ENCODE measurements around the gene COL6A1. TPM values are rescaled to one million over a fixed set of nuclear protein-coding genes. Genes with fewer than 3 reads are reported as not detected.

The COL6A1 gene
- total RNA-seq, 4 donors from 2014 or later: 356 to 669 (median 427) TPM

DNA sequence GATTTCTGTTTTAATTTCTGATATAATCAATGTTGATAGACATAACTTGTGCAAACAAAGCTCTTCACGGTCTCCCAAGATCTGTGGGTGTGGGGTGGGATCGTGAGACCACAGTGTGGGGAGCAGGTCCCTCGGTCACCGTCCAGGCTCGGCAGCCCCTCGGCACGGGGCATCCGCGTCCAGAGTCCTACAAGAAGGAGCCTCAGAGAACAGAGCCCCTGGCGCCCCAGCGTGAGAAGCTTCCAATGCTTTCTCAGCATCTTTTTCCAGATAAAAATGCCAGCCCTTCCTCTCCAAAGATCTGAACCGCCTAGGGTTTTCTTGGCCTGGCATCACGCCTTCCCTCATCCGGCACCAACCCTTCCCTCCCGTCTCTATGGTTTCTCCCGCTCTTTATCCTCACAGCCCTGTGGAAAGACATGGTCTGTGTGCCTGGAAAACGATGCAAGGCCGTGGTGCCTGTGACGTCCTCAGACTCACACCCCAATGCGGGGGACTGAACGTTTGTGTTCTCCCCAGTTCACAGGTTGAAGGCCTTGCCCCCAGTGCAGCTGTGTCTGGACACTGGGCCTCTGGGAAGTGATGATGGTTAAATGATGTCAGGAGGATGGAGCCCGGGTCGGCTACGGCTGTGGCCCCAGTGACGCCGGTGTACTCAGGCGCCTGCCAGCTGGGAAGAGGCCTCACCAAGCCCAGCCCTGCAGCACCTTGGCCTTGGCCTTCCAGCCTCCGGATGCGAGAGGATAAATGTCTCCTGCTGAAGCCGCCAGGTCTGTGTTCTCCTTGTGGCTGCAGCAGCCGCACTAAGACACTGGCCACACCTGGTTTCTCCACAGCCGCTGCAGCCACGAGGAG lies 70.5 kb downstream of the COL6A1 start:
- H3K4me1 ChIP-seq: peaks cover 0 to 57% (median 28%) of the 10 kb centered on the region in 4 donors
- DNase-seq (ENCODE audit: low spot score in 2 of 2): no peak
- no peaks in the 10 kb centered on the region for H3K36me3 ChIP-seq
- 89 to 91% methylated on average over 28 to 33 of the region's 33 CpGs for WGBS, 2 donors
- H3K27me3 ChIP-seq: no peaks in the 10 kb centered on the region
- no peak for TF ChIP-seq POLR2A (IDR thresholded peaks at IDR 0.05)
- TF ChIP-seq, protein P1, sequence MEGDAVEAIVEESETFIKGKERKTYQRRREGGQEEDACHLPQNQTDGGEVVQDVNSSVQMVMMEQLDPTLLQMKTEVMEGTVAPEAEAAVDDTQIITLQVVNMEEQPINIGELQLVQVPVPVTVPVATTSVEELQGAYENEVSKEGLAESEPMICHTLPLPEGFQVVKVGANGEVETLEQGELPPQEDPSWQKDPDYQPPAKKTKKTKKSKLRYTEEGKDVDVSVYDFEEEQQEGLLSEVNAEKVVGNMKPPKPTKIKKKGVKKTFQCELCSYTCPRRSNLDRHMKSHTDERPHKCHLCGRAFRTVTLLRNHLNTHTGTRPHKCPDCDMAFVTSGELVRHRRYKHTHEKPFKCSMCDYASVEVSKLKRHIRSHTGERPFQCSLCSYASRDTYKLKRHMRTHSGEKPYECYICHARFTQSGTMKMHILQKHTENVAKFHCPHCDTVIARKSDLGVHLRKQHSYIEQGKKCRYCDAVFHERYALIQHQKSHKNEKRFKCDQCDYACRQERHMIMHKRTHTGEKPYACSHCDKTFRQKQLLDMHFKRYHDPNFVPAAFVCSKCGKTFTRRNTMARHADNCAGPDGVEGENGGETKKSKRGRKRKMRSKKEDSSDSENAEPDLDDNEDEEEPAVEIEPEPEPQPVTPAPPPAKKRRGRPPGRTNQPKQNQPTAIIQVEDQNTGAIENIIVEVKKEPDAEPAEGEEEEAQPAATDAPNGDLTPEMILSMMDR (IDR thresholded peaks at IDR 0.05): no peak
- TF ChIP-seq EP300 (IDR thresholded peaks at IDR 0.05): no peak
- peak overlapping the region in 1 of 4 donors; percentile 87 for H3K27ac ChIP-seq
- no peak overlapping the region for H3K4me3 ChIP-seq
- H3K9me3 ChIP-seq: no peaks in the 10 kb centered on the region

DNA sequence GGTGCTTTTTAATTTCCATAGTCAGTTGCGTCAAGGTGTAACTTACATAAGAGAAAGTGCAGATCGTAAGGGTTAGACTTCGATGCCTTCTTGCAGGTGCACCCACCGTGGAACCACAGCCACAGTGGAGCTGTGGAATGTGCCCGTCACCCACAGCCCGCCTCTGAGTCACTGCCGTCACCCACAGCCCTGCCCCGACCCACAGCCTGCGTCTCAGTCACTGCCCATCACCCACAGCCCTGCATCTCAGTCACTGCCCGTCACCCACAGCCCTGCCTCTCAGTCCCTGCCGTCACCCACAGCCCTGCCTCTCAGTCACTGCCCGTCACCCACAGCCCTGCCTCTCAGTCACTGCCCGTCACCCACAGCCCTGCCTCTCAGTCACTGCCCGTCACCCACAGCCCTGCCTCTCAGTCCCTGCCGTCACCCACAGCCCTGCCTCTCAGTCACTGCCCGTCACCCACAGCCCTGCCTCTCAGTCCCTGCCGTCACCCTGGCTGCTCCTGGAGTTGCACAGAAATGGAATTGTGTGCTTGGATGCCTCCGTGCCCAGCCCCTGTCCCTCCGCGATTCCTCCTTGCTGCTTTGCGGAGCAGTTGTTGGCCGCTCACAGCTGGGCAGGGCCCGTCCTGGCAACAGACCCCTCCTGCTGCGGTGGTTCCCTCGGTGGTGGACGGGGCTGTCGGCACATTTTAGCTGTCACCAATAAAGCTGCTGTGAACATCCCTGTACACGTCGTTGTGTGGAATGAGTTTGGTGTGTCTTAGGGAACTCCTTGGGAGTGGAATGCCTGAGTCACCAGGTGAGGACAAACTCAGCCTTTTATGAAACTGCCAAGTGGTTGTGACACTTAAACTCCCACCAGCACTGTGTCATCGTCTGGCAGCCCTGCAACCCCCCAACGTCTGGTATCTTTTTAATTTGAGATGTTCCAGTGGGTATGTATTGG lies 71.4 kb downstream of the COL6A1 start:
- Histone ChIP-seq H3K27me3 (no peaks in the 10 kb centered on the region), H3K36me3 (no peaks in the 10 kb centered on the region), H3K4me3 (no peak overlapping the region), H3K9me3 (no peaks in the 10 kb centered on the region), H3K27ac (peak overlapping the region in 2 of 4 donors; percentile 42 to 55), H3K4me1 (peaks cover 0 to 59% (median 29%) of the 10 kb centered on the region in 4 donors)
- DNase-seq (ENCODE audit: low spot score in 2 of 2): no peak
- TF ChIP-seq POLR2A (IDR thresholded peaks at IDR 0.05) (no peak), EP300 (IDR thresholded peaks at IDR 0.05) (no peak)
- TF ChIP-seq, protein P1 (IDR thresholded peaks at IDR 0.05): no peak
- 58 to 78% methylated on average over 31 of the region's 31 CpGs for WGBS, 2 donors

DNA sequence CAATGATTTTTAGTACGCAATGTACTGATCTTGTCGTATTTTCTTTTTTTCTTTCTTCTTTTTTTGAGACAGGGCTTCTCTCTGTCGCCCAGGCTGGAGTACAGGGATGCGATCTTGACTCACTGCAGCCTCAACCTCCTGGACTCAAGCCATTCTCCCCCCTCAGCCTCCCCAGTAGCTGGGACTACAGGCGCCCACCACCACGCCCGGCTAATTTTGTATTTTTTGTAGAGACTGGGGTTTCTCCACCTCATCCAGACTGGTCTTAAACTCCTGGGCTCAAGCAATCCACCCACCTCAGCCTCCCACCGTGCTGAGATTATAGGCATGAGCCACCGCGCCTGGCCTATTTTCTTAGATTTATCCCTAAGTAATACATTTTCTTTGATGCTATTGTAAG lies 72.5 kb downstream of the COL6A1 start:
- Histone ChIP-seq H3K4me3 (no peak overlapping the region), H3K36me3 (no peaks in the 10 kb centered on the region), H3K27ac (peak overlapping the region in 2 of 4 donors; percentile 89 to 94), H3K27me3 (no peaks in the 10 kb centered on the region), H3K9me3 (no peaks in the 10 kb centered on the region), H3K4me1 (peaks cover 0 to 55% (median 29%) of the 10 kb centered on the region in 4 donors)
- TF ChIP-seq EP300 (IDR thresholded peaks at IDR 0.05) (no peak), POLR2A (IDR thresholded peaks at IDR 0.05) (no peak)
- TF ChIP-seq, protein P1 (IDR thresholded peaks at IDR 0.05): no peak
- 72 to 73% methylated on average over 10 of the region's 10 CpGs for WGBS, 2 donors
- no peak for DNase-seq (ENCODE audit: low spot score in 2 of 2)

DNA sequence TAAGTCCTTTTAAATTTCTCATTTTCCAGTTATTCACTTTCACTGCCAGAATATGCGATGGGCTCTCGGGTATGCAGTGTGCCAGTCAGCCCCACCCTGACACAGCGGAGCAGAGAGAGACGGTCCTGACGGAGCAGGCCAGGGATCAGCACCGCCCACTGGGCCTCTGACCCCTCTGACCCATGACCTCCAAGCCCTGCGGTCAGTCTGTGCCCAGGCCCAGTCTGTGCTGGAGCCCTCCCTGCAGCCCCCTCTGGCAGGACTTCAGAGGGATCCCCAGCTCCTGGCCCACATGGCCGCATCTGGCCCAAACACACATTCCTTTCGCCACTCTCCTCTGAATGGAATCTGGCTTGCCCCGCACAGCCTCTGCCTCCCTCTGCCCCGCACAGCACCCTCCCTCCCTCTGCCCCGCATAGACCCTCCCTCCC lies 72.9 kb downstream of the COL6A1 start:
- Histone ChIP-seq H3K36me3 (no peaks in the 10 kb centered on the region), H3K4me1 (peaks cover 0 to 53% (median 27%) of the 10 kb centered on the region in 4 donors), H3K27me3 (no peaks in the 10 kb centered on the region), H3K4me3 (no peak overlapping the region), H3K9me3 (no peaks in the 10 kb centered on the region), H3K27ac (peak overlapping the region in 2 of 4 donors; percentile 89 to 94)
- peak in 1 of 2 donors; percentile 44 for DNase-seq (ENCODE audit: low spot score in 2 of 2)
- TF ChIP-seq EP300 (IDR thresholded peaks at IDR 0.05) (peak in 1 of 2 donors; percentile 57), POLR2A (IDR thresholded peaks at IDR 0.05) (no peak)
- TF ChIP-seq, protein P1 (IDR thresholded peaks at IDR 0.05): no peak
- 25 to 46% methylated on average over 12 of the region's 12 CpGs for WGBS, 2 donors

Other genes with a start within 250 kb of the COL6A1 start
- gene COL6A2, start 116.3 kb downstream of the COL6A1 start, total RNA-seq: 1,000 to 10,000 TPM in 1 of 4 donors, 100 to 1,000 TPM in 3; 470 to 1,210 (median 744) TPM
- gene FTCD, start 173.8 kb downstream of the COL6A1 start, total RNA-seq: 10 to 100 TPM in 1 of 4 donors, 1 to 10 TPM in 3; 2.2 to 21.2 (median 2.5) TPM
- gene SPATC1L, start 202.7 kb downstream of the COL6A1 start, total RNA-seq: 10 to 100 TPM in 1 of 4 donors, 1 to 10 TPM in 3; 4.5 to 12.9 (median 8.0) TPM
- gene LSS, start 247.0 kb downstream of the COL6A1 start, total RNA-seq: 100 to 1,000 TPM in 1 of 4 donors, 10 to 100 TPM in 3; 69.3 to 132 (median 80.6) TPM